ENCODE data around the gene NPHP4. TPM values are rescaled to one million over a fixed set of nuclear protein-coding genes. Genes with fewer than 3 reads are reported as not detected.

NPHP4 gene
- total and polyA plus RNA-seq, 9 of the 15 experiments (the other 6 are each of a cell fraction or from before 2014, with no cell fraction given): 0.52 to 26.2 (median 6.7) TPM

DNA sequence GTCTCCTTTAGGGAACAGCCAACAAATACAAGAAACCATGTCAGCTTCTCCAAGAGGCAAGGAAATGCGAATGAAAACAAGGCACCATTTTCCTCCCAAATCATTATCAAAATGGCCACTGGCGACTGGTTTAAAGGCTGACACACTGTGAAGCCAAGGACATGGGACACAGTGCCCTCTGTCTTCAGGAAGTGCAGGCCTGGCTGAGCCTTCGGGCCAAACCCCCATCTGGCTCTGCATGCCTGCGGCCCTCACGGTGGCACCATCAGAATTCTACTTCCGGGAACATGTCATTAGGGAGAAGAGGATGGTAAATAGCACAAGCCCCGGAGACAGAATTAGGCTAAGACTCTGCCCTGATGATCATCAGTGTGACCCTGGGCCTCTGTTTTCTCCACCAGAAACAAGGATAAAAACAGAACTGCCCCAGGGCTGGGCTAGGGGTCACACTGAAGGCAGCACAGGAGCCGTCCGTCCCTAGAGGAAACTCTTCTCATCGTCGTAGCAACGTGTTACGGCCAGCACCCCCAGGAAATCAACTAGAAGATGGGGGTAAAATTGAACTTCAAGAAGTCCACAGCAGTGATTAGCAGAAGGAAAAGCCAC lies 103.5 kb downstream of the NPHP4 start (continued):
- TF ChIP-seq, protein P1, sequence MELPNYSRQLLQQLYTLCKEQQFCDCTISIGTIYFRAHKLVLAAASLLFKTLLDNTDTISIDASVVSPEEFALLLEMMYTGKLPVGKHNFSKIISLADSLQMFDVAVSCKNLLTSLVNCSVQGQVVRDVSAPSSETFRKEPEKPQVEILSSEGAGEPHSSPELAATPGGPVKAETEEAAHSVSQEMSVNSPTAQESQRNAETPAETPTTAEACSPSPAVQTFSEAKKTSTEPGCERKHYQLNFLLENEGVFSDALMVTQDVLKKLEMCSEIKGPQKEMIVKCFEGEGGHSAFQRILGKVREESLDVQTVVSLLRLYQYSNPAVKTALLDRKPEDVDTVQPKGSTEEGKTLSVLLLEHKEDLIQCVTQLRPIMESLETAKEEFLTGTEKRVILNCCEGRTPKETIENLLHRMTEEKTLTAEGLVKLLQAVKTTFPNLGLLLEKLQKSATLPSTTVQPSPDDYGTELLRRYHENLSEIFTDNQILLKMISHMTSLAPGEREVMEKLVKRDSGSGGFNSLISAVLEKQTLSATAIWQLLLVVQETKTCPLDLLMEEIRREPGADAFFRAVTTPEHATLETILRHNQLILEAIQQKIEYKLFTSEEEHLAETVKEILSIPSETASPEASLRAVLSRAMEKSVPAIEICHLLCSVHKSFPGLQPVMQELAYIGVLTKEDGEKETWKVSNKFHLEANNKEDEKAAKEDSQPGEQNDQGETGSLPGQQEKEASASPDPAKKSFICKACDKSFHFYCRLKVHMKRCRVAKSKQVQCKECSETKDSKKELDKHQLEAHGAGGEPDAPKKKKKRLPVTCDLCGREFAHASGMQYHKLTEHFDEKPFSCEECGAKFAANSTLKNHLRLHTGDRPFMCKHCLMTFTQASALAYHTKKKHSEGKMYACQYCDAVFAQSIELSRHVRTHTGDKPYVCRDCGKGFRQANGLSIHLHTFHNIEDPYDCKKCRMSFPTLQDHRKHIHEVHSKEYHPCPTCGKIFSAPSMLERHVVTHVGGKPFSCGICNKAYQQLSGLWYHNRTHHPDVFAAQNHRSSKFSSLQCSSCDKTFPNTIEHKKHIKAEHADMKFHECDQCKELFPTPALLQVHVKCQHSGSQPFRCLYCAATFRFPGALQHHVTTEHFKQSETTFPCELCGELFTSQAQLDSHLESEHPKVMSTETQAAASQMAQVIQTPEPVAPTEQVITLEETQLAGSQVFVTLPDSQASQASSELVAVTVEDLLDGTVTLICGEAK (IDR thresholded peaks at IDR 0.05): no peak
- TF ChIP-seq, protein P1 (CRISPR knock-in tag; IDR thresholded peaks at IDR 0.05): no peak
- no peak for TF ChIP-seq CHD4 (IDR thresholded peaks at IDR 0.05; ENCODE audit: insufficient read depth, insufficient replicate concordance, low read depth, low read length, poor library complexity, severe bottlenecking)
- no peak for TF ChIP-seq DNMT1 (IDR thresholded peaks at IDR 0.05)
- TF ChIP-seq KHSRP (IDR thresholded peaks at IDR 0.05): no peak
- no peak for TF ChIP-seq MYBL2 (IDR thresholded peaks at IDR 0.05; ENCODE audit: low read depth)
- TF ChIP-seq MYBL2 (CRISPR knock-in tag; IDR thresholded peaks at IDR 0.05; ENCODE audit: borderline replicate concordance): no peak
- TF ChIP-seq TCFL5 (CRISPR knock-in tag; conservative IDR thresholded peaks at IDR 0.05): no peak
- TF ChIP-seq, protein P2, sequence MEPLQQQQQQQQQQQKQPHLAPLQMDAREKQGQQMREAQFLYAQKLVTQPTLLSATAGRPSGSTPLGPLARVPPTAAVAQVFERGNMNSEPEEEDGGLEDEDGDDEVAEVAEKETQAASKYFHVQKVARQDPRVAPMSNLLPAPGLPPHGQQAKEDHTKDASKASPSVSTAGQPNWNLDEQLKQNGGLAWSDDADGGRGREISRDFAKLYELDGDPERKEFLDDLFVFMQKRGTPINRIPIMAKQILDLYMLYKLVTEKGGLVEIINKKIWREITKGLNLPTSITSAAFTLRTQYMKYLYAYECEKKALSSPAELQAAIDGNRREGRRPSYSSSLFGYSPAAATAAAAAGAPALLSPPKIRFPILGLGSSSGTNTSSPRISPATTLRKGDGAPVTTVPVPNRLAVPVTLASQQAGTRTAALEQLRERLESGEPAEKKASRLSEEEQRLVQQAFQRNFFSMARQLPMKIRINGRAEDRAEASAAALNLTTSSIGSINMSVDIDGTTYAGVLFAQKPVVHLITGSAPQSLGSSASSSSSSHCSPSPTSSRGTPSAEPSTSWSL (CRISPR knock-in tag; IDR thresholded peaks at IDR 0.05; ENCODE audit: borderline replicate concordance): no peak
- TF ChIP-seq ZNF717 (CRISPR knock-in tag; IDR thresholded peaks at IDR 0.05): no peak
- no peak for TF ChIP-seq NR1H2 (CRISPR knock-in tag; IDR thresholded peaks at IDR 0.05)
- TF ChIP-seq TOE1 (IDR thresholded peaks at IDR 0.05; ENCODE audit: borderline replicate concordance): no peak
- no peak for TF ChIP-seq TOE1 (CRISPR knock-in tag; IDR thresholded peaks at IDR 0.05; ENCODE audit: borderline replicate concordance, low read depth)
- no peak for TF ChIP-seq PHB2 (IDR thresholded peaks at IDR 0.05; ENCODE audit: low read depth)
- TF ChIP-seq SMC3 (conservative IDR thresholded peaks at IDR 0.05; ENCODE audit: insufficient read depth, low read depth, low read length): no peak
- TF ChIP-seq MAZ (CRISPR knock-in tag; conservative IDR thresholded peaks at IDR 0.05 in 1 of 2, IDR thresholded peaks at IDR 0.05 in 1 of 2): no peak
- no peak for TF ChIP-seq CREBBP (IDR thresholded peaks at IDR 0.05; ENCODE audit: low read depth, low read length)
- TF ChIP-seq ZNF146 (CRISPR knock-in tag; IDR thresholded peaks at IDR 0.05; ENCODE audit: unreplicated experiment): no peak
- no peak for TF ChIP-seq FOXJ2 (tag; IDR thresholded peaks at IDR 0.05)
- no peak for TF ChIP-seq EP300 (IDR thresholded peaks at IDR 0.05; ENCODE audit: low read length)
